Body of pancreas (tissue), 4 donors: ENCODE measurements around the gene MED13L. TPM values are rescaled to one million over a fixed set of nuclear protein-coding genes. Genes with fewer than 3 reads are reported as not detected.

Experiments used
- ATAC-seq: fragments of 150-250 bp; one replicate; pipeline ENCODE4 v1.9.1; 2016
- DNase-seq, 4 donors: peaks; one replicate each; pipeline ENCODE4 v3.0.0-alpha.2; 2019
- H3K27ac ChIP-seq, 4 donors: fragments of 200-600 bp; sonication (generic); 1 replicate in 3 of 4; 2 replicates in 1 of 4; pipeline versions ENCODE4 v1.5.1 to v1.6.1; 2016 to 2019; ENCODE audit warnings: mild to moderate bottlenecking in 1 of 4, mixed read lengths in 1 of 4, moderate library complexity in 1 of 4
- H3K27me3 ChIP-seq, 2 donors: fragments of 200-600 bp; sonication (generic); one replicate each; pipeline ENCODE4 v1.6.0; 2016; ENCODE audit warnings: mild to moderate bottlenecking in 1 of 2
- H3K36me3 ChIP-seq, 2 donors: fragments of 200-600 bp; sonication (generic); replicated peaks in 1 of 2; 2 replicates each; pipeline ENCODE4 v1.5.1; 2016; ENCODE audit warnings: low read depth in 2 of 2; ENCODE audit not compliant: insufficient read depth in 1 of 2
- H3K4me1 ChIP-seq: fragments of 200-600 bp; sonication (generic); one replicate; pipeline ENCODE4 v1.6.0; 2016
- H3K4me3 ChIP-seq, 2 donors: fragments of 200-600 bp; sonication (generic); 1 replicate in 1 of 2; 2 replicates in 1 of 2; pipeline ENCODE4 v1.5.1; 2016 to 2019
- H3K9me3 ChIP-seq, 3 donors: fragments of 200-600 bp; sonication (generic); 1 replicate in 2 of 3; 2 replicates in 1 of 3; pipeline ENCODE4 v1.5.1; 2016
- POLR2A ChIP-seq, 3 donors: fragments of 450-650 bp; IDR thresholded peaks; one replicate each; pipeline ENCODE4 v1.6.1; 2016; ENCODE audit warnings: antibody characterized with exemption in 3 of 3, mild to moderate bottlenecking in 2 of 3
- WGBS, 2 donors: methylation state at CpG; one replicate each; pipeline ENCODE4 v1.1.5; 2017; 5-methylcytosine and 5-hydroxymethylcytosine counted together
- intact Hi-C: fragments of 100-400 bp; cut with DNase I; formaldehyde crosslinking; loops from one replicate; pipeline ENCODE4 v1.15.1; 2023
- total RNA-seq, 2 donors: library from RNA; depleted of rRNA; stranded (reverse); fragments of >200 nt; gene quantifications; one replicate each; pipeline ENCODE4 v1.1.0, GENCODE V29; 2016
- TF ChIP-seq, protein P1 (sequence below), 7 experiments: fragments of 450-650 bp in 4 of 7; fragments of 200-600 bp in 3 of 7; sonication (generic) in 3 of 7; IDR thresholded peaks; one replicate each; pipeline ENCODE4 v1.5.1; 2016 to 2019; ENCODE audit warnings: antibody characterized with exemption in 7 of 7

Gene MED13L
- total RNA-seq, 2 donors from 2014 or later = 65.9 to 72.6 TPM

GRCh38 chr12:116128779-116129178 is 148.7 kb downstream of the MED13L start:
- no peaks in the 10 kb centered on the region for H3K9me3 ChIP-seq
- TF ChIP-seq, protein P1, sequence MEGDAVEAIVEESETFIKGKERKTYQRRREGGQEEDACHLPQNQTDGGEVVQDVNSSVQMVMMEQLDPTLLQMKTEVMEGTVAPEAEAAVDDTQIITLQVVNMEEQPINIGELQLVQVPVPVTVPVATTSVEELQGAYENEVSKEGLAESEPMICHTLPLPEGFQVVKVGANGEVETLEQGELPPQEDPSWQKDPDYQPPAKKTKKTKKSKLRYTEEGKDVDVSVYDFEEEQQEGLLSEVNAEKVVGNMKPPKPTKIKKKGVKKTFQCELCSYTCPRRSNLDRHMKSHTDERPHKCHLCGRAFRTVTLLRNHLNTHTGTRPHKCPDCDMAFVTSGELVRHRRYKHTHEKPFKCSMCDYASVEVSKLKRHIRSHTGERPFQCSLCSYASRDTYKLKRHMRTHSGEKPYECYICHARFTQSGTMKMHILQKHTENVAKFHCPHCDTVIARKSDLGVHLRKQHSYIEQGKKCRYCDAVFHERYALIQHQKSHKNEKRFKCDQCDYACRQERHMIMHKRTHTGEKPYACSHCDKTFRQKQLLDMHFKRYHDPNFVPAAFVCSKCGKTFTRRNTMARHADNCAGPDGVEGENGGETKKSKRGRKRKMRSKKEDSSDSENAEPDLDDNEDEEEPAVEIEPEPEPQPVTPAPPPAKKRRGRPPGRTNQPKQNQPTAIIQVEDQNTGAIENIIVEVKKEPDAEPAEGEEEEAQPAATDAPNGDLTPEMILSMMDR (IDR thresholded peaks at IDR 0.05) = no peak
- TF ChIP-seq POLR2A (IDR thresholded peaks at IDR 0.05) = no peak
- H3K27me3 ChIP-seq = no peaks in the 10 kb centered on the region
- H3K4me1 ChIP-seq = peaks cover 48% of the 10 kb centered on the region
- no peak for DNase-seq
- H3K4me3 ChIP-seq = no peak overlapping the region
- intact Hi-C loops = no loop called here
- no peak for ATAC-seq
- no peaks in the 10 kb centered on the region for H3K36me3 ChIP-seq
- 68 to 73% methylated on average over 1 of the region's 1 CpG for WGBS, 2 donors
- H3K27ac ChIP-seq = no peak overlapping the region

- Histone ChIP-seq H3K27ac (no peak overlapping the region), H3K36me3 (no peaks in the 10 kb centered on the region), H3K4me1 (peaks cover 48% of the 10 kb centered on the region), H3K4me3 (no peak overlapping the region), H3K9me3 (no peaks in the 10 kb centered on the region), H3K27me3 (no peaks in the 10 kb centered on the region)
- WGBS, 2 donors = 66 to 69% methylated on average over 2 of the region's 2 CpGs
- no peak for TF ChIP-seq POLR2A (IDR thresholded peaks at IDR 0.05)
- TF ChIP-seq, protein P1 (IDR thresholded peaks at IDR 0.05) = no peak
- intact Hi-C loops = no loop called here
- DNase-seq (no peak), ATAC-seq (no peak)
Observed at GRCh38 chr12:116127859-116128258, 149.6 kb downstream of the MED13L start.

DNA sequence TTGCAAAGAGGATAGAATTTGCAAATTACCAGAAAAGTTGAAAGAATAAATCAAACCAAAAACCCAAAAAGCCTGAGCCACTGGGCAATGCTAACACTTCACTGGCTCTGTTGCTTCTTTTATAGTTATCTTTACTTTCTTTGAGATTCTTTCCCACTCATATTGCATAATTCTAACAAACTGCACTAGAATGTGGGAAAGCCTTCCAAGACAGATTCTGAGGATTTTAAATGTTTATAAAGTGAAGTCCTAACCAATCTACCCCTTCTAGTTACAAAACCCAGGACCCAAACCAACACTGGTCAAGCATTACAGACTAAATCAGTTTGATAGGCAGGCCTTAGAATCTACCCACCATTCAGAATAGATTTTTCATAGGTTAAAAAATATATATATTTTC is 150.9 kb downstream of the MED13L start:
- no peaks in the 10 kb centered on the region for H3K36me3 ChIP-seq
- H3K27ac ChIP-seq = no peak overlapping the region
- ATAC-seq (no peak), DNase-seq (no peak)
- H3K4me3 ChIP-seq = no peak overlapping the region
- H3K27me3 ChIP-seq = no peaks in the 10 kb centered on the region
- no peaks in the 10 kb centered on the region for H3K9me3 ChIP-seq
- intact Hi-C loops = no loop called here
- TF ChIP-seq, protein P1 (IDR thresholded peaks at IDR 0.05) = no peak
- TF ChIP-seq POLR2A (IDR thresholded peaks at IDR 0.05) = no peak
- H3K4me1 ChIP-seq = peaks cover 56% of the 10 kb centered on the region

DNA sequence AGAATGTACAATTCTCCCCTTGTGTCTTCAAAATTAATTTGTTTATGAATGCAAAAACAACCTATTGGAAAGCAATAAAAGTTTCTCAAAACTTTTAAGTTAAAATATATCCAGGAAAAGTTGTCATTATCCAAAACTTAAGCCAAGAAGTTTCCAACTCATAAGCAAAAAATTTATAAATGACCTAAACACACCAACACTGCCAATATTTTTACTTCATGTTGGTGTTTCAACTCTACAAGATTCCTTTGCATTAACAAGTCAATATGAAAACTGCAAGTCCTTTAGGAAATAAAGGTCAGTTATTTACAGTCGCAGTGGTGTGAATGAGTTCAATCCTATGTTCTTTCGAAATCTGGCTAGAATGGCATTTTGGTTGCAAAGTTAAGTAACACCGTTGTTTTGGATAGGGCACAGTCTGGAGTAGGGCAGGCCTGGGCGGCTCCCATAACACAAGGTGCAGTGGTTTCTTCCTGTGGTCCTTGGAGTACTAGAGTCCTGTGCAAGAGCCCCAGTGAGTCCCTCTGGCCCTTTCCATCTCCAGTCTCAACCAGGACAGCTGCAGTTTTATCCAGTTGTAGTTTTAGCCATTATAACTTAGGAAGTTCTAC is 151.4 kb downstream of the MED13L start:
- no peak overlapping the region for H3K4me3 ChIP-seq
- H3K9me3 ChIP-seq = no peaks in the 10 kb centered on the region
- no peaks in the 10 kb centered on the region for H3K27me3 ChIP-seq
- intact Hi-C loops = no loop called here
- no peaks in the 10 kb centered on the region for H3K36me3 ChIP-seq
- no peak for DNase-seq
- no peak overlapping the region for H3K27ac ChIP-seq
- whole genome bisulfite sequencing, 2 donors = 83 to 88% methylated on average over 4 of the region's 4 CpGs
- ATAC-seq = no peak
- TF ChIP-seq, protein P1 (IDR thresholded peaks at IDR 0.05) = no peak
- TF ChIP-seq POLR2A (IDR thresholded peaks at IDR 0.05) = no peak
- peaks cover 62% of the 10 kb centered on the region for H3K4me1 ChIP-seq

GRCh38 chr12:116125084-116125483 is 152.4 kb downstream of the MED13L start:
- Histone ChIP-seq H3K9me3 (no peaks in the 10 kb centered on the region), H3K4me3 (no peak overlapping the region), H3K4me1 (peaks cover 64% of the 10 kb centered on the region), H3K27me3 (no peaks in the 10 kb centered on the region), H3K36me3 (no peaks in the 10 kb centered on the region), H3K27ac (no peak overlapping the region)
- TF ChIP-seq, protein P1 (IDR thresholded peaks at IDR 0.05) = no peak
- no peak for TF ChIP-seq POLR2A (IDR thresholded peaks at IDR 0.05)
- intact Hi-C loops = no loop called here
- DNase-seq (no peak), ATAC-seq (no peak)
- 23 to 24% methylated on average over 2 of the region's 2 CpGs for WGBS, 2 donors
